ENCODE results near the gene KIF3A.
A peak's percentile ranks its signal among the peaks of the same experiment; 100 is the strongest.

The KIF3A gene

DNA sequence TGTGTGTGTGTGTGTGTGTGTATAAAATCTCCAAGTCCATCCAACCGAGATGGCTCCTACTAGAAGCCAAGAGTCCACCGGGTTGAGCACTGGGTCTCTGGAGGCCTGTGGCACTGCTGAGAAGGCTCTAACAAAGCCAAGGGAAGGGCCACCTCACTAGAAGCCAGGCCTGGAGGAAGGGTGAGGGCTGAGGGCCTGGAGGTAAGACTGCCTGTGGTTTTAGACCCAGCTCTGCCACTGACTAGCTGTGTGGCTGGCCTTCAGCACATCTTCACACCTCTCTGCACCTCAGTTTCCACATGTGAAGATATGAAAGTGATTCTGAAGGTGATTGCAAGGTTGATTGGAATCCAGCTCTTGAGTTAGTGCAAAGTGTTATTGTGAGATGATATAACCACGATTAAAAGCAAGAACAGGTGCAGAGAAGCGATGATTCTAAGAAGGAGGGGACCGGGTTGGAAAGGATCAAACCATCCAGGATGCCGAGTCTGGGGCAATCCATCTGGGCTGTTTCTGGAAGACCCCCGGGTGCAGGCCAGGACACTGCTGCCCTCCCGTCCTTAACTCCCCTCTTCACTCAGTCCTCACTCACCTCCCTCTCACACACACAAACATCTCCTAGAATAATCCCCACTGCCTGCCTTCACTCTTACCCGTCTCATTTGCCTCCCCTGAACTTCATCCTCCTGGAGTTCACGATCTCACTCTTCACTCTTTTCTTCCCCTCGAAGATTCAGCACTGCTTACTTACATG, 61.2 kb downstream of the KIF3A start:
- DNase-seq, result no peak

DNA sequence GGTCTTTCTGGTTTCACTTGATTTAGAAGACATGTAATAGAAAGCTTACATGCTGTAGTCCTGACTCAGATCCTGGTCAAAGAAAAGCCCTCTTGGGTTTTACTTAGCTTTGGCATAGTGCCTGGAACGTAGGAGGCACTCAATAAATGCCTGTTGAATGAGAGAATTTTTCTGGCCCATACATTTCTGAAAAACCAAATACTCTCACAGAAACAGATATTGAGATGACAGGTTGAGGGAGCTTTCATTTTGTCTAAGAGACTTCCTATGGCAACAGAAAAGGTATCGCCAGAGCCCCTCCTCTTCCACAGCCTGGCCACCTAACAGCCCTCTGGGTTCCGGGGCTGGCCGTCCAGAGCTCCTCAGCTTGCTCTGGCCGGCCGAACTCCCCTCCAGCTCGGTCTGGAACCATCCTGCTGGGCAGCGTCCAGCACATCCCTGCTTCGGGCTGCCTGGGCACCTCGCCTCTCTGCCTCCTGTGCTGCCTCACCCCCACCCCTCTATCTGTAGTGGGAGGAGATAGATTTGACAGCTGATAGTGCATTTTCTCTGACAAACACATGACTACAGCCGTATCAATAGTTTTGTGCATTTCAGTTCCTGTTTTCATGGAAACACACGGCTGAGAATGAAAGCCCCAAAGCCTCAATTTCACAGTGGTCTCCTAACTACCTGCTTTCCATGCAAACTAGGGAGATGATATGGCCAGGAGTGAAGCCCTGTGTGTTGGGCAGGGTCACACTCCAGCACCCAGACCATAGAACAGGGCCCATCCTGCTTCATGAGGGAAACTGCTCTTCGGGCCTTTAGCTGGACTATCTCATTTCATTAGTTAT, 62.5 kb downstream of the KIF3A start:
- DNase-seq, result no peak

DNA sequence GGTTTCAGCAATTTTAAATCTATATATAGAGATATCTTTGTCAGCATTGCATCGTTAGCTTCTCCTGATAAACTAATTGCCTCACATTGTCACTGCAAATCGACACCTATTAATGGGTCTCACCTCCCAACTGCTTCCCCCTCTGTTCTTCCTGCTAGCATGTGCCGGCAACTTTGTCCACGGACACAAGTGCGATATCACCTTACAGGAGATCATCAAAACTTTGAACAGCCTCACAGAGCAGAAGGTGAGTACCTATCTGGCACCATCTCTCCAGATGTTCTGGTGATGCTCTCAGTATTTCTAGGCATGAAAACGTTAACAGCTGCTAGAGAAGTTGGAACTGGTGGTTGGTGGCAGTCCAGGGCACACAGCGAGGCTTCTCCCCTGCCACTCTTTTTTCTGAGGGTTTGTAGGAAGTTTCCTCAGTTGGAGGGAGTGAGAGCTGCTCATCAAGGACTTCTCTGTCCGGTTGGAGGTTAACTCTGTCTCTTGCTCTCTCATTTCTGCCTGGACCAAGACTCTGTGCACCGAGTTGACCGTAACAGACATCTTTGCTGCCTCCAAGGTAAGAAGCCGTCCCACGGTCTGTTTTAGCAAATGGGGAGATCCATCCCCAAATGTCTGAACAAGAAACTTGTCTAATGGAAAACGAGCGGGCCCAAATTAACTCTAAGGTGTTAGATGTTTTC, 63.3 kb downstream of the KIF3A start, which contains the start of gene IL4:
Gene IL4, plus strand, starts transcription at position 51 of the 692 bp plus-strand sequence. Its CDS starts 62 bp downstream, at position 113.
- no peak for DNase-seq

DNA sequence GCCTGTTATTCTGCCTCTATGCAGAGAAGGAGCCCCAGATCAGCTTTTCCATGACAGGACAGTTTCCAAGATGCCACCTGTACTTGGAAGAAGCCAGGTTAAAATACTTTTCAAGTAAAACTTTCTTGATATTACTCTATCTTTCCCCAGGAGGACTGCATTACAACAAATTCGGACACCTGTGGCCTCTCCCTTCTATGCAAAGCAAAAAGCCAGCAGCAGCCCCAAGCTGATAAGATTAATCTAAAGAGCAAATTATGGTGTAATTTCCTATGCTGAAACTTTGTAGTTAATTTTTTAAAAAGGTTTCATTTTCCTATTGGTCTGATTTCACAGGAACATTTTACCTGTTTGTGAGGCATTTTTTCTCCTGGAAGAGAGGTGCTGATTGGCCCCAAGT, 63.9 kb downstream of the KIF3A start:
- DNase-seq, result no peak

DNA sequence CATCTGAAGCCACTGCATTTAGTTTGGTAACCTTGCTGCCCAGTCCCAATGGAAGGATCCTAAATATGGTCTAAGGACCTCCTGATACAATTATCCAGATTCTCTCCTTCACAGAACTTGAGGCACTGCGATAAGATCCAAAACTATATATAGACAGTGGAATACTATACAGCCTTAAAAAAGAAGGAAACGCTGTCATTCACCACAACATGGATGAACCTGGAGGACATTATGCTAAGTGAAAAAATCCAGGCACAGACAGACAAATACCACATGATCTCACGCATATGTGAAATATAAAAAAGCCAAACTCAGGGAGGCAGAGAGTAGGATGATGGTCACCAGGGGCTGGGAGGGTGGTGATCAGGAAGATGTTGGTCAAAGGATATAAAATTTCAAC, 66.3 kb downstream of the KIF3A start:
- no peak for DNase-seq

DNA sequence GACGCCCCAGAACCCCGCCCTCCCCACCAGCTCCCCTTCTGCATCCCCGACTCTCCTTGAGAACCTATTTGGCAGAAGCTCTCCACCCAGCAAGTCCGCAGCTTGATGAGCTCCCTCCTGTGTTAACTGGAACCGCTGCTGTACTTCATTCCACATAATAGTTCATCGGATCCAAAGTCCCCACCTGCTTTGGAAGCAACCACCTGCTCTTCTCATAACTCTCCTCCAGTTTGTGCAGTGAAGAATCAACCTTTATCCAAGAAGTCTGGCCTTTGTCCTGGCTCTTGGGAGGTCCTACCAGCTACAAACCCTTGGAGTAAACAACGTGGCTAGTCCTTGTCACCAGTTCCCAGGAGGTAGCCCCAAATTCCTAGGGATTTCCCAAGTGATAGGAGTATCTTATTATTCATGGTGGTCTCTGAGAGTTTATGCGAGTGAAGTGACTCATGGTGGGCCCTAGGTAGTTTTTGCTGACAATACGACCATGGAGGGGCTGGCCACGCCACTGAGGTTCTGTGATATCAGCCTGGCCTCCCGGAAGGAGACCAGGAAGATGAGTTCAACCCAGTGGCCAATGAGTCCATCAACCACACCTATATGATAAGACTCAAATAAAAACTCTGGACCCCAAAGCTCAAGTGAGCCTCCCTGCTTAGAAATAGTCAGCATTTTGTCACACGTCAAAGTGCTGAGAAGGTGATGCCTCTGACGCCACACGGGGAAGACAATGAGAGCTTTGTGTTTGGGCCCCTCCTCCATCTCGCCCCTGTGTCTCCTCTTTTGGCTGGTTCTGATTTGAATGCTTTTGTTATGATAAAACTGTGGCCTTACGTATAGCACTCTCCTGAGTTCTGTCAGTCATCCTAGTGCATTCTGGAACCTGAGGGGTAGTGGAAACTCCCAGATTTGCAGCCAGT, 67.1 kb downstream of the KIF3A start:
- no peak for DNase-seq

DNA sequence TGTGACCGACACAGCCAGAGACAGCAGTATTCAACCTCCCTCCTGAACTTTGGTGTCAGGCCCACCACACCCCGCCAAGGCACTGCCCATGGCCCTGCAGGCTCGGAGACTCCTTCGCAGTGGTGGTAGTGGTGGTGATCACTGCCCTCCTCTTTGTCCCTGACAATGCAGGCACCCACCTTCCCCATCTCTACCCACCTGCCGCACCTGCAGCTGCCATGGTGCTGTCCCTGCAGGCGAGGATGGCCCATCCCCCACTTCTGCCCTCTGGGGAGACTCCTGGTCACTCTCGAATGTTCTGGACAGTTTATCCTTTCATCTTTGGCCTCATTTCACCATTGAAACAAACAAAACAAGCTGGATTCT, 67.9 kb downstream of the KIF3A start:
- DNase-seq, result no peak

DNA sequence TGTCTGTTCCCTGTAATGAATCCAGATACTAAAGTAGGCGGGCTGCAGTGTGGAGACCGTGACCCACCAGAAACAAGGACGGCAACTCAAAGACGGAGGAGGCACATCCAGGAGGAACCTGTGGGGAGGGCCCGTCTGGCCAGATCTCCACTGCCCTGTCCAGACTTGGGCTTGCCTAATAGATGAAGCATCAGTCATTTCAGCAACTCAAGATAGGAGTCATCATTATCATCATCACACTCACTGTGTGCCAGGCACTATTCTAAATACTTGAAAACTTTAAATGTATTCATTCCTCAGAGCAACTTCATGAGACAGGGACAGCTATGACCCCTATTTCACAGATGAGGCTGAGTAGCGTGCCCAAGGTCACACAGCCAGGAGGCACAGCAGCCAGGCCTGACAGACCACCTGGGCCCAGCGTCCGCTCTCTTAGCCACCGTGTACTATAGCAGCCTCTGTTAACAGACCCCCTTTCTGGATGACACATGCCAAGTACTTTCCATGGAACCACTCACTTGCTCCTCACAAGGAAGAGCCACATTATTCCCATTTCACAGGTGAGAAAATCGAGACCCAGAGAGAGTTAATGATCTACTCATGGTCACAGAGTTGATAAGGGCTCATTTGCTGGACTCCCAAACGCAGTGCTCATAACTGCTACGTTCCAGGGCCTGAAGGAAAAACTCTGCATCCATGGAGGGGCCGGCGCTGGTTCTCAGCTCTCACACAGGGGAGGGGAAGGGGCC, 68.5 kb downstream of the KIF3A start:
- DNase-seq, result no peak

DNA sequence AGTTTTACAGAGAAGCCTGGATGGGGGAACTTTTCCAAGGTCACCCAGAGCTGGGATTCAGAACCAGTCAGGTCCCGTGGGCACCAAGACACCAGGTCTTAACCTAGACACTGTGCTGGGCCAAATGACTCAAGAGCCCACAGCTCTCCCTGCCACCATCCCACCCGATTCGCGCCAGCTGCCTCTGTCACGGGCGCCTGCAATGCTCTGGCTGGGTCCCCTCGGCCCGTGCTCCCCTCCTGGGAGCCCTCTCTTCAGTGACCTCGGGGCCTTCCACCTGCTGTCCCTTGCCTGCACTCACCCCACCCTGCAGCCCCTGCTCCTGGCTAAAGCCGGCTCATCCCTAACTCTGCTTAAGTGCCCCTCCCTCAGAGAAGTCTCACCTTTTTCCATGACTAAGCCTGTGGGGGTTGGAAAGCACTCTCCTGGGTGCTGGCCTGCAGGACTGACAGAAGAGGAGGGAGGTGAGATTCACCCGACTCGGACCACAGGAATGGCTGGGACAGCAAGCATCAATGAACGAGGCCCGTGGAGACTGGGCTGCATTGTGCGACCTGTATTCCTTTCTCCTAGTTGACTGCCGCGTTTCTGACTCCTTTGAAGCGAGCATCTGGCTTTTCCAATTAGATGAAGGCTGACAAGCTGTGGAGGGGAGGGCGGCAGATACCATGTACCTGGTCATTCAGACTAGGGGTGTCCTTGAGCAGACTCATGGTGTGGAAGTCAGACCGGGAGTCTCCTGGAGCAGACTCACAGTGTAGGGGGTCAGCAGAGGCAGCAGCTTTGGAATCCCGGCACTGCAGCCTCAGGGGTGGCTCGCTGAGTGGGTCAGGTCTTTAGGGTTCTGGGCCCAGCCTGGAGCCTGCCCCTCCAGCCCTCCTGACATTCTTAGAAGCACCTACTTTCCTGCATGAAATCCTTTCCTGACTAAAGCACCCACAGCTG, 69.3 kb downstream of the KIF3A start:
- no peak for DNase-seq

DNA sequence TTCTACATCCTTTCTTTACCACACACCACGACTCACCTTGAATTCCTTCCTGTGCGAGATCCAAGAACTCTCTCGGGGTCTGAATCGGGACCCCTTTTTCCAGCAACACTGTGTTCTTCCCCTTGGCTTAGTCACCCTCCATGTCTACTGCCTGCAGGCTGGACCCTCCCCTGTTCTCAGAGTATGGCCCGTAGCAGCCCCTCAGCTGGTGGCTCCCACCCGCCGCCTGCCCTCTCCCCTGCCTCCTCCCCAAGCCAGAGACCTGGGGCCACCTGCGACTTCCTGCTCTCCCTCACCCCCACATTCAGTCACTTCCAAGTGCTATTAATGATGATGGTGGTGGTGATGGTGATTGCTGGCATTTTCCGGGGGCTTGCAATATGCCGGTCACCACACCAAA, 70.0 kb downstream of the KIF3A start:
- DNase-seq, result no peak

DNA sequence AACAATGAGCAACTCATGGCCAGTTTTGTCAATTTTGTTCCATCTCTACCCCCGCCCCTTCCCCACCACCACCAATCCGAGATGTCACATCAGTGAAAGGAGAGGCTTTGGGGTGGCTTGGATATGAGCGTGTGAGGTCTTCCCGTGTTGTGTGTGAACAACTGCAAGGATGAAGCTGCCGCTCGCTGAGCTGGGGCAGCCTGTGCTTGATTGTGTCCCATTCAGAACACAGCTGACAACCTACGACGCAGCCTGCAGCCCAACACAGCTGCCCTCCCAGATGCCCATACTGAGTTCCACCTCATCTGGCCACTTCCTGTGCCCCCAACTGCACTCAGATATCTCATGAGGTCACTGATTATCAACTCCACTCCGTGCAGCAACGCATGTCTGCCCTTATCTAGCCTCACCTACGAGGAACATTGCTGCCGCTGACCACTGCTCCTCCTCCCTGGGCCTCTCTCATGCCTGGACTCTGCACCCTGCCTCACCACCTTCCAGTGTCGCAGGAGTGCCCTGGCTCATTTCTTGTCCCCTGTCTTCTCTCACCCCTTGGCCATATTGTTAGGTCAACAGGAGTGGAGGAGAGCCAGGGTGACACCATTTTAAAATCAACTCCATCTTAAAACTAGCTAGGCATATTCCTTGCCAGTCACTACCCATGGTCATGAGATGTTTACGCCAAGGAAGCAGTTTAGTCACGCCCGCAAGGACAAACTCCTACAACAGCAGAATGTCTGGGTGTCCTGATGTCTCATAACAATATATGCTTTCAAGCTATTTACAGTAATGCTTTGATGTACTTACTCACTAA, 70.8 kb downstream of the KIF3A start:
- DNase-seq, result no peak

DNA sequence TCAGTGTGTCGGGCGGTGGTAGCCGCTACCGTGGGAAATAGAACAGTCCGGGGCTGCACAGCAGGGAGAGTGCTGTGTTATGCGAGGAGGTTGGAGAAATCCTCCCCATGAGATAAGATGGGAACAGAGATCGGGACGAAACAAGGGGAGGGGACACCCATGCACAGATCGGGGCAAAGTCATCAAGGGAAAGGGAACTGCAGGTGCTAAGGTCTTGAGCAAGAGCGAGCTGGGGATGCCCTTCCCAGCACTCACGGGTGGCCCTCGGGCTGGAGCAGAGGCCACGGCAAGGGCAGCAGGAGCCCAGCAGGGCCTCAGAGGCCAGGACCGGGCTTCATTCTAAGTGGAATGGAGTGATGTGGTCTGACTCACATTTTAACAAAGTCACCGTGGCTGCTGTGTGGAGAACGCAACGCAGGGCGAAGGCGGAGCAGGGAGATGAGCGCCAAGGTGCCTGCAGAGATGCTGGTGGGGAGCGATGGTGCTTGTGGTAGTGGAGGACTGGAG, 71.7 kb downstream of the KIF3A start:
- DNase-seq, result no peak

DNA sequence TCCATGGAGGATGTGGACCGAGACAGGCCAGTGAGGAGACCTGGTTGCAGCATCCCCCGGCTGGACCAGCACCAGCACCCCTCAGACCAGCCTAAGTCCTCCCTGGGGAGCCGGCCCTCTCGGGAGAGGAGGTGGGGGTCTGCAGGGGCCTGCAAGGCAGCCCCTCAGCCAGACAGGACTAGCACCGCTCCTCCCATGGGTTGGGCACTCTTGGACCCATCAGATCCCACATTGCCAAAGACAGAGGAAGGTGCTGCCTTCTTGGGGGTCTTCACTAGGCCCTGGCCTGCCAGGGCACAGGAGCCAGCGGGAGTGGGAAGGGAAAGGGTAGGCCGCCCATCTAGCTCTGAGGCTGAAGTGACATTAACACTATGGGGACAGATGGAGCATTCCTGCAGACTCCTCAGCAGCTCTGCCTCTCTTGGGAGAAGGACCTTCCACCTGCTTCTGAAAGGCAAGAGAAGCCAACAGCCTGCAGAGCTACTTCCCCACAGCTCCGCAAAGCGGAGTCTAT, 72.6 kb downstream of the KIF3A start:
- DNase-seq, result no peak

DNA sequence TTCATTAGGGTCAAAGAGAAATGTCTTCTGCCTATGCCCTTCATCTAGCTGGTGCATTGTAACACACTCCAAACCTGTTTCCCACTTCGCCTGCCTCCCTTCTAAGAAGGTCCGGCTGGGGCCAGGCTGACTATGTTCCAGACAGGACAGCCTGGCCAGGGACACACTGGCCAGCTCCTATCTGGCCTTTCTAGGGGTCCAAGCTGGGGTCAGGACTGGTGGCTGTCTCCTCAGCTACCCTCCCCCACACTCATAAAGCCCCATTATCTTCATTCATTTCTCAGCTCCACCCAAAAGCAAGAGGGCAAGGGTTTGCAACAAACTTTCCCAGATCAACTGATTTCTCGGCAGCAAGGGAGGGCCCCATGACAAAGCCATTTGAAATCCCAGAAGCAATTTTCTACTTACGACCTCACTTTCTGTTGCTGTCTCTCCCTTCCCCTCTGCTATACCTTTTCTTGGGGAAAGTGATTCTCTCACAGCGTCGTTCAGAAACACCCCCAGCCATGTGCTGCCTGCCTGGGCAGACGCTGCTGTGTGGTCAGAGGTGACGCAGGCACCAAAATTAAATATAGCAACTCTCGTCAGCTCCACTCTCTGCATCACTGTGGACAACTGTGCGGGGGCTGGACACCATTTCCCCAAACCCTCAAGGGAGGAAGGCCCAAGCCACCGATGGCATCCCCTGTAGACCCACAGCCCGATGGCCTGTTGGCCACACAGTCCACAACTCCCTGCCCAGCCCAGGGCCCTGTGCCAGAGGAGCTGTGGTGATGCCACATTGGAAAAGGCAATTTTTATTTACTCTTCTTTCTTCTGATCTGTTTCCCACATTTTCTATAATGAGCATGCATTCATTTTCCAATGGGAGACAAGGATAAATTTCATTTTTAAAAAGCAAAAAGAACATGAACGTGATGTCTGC, 73.3 kb downstream of the KIF3A start:
- DNase-seq, result no peak

DNA sequence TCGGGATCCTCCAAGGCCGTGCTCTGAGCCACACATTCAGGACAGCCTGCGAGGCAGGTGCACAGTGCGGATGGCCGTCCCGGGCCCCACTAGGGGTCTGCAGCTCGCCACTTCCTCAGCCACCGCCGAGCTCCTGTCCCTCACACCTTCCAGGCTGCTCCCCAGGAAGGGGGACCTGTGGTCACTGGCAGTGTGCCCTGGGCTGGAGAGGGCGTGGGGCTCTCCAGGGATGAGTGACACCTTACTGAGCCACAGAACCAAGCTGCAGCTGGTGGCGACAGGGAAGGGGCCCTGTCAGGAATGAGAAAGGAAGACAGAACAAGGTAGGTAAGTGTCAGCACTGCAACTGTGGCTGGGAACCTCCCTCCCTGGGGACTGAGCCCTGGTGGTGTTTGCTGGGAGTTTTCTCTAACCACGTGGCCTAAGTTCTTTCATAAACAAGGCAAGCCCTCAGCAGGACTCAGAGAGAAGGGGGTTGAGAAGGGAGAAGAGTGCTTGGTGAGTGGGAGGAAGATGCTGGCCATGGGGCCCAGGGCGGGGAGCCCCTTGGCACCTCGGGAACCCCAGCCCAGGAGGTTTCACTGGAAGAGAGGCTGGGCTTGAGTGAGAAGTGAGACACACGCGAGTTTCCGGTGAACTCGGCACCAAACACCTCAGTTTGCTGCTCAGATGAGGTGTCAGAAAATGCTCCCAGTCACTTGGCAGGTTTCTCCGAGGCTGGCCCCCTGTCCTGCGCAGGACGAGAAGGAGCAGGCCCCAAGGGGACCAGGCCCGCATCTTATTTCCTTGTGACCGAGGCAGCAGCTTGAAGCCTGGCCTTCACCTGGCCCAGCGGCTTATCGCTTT, 74.2 kb downstream of the KIF3A start:
- peak; percentile 79 for DNase-seq

DNA sequence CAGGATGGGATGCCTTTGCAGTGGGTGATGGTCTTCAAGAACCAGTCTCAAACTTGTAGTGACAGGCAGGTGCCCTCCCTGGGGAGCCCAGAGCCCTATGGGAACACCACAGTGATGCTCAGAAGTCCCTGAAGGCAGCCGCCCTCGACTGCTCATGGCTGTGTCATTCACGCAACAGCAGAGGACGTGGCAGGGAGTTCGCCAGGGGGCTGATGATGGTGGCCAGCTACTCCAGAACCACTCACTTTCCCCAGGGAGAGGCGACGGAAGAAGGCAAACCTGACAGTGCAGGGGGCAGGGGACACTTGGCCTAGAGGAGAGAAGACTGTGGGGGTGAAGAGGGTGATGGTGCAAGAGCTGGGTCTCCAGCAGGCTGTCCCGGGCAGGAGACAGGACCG, 75.3 kb downstream of the KIF3A start:
- no peak for DNase-seq

Measured in activated effector memory CD4-positive, alpha-beta T cell treated with anti-CD3 and anti-CD28 coated beads, Interleukin-2, amount 50 U/mL, for 16 hours (primary cell).